HG03066 (cell line): ENCODE results near the gene SHE.
"Not testable (repeated sequence)": the region's sequence is repeated elsewhere in the genome, so short reads cannot be mapped to it uniquely, and the experiment has no call there.

ENCODE experiments used
- ATAC-seq: cut with Tn5 transposase; IDR thresholded peaks from one replicate; pipeline ENCODE4 v1.9.1; 2021; ENCODE audit warnings: low read depth; ENCODE audit not compliant: unreplicated experiment

Gene SHE

GRCh38 chr1:154502066-154502743 lies at the start of gene SHE, which contains the start of gene TDRD10:
TSS of gene SHE (minus strand) at chr1:154502412. CDS start at chr1:154502026, 386 bp downstream.
TSS of gene TDRD10 (plus strand) at chr1:154502219. CDS start at chr1:154506904, 4,685 bp downstream.
- no peak for ATAC-seq

GRCh38 chr1:154551474-154551873 lies 49.3 kb upstream of the SHE start:
- ATAC-seq: no peak

DNA sequence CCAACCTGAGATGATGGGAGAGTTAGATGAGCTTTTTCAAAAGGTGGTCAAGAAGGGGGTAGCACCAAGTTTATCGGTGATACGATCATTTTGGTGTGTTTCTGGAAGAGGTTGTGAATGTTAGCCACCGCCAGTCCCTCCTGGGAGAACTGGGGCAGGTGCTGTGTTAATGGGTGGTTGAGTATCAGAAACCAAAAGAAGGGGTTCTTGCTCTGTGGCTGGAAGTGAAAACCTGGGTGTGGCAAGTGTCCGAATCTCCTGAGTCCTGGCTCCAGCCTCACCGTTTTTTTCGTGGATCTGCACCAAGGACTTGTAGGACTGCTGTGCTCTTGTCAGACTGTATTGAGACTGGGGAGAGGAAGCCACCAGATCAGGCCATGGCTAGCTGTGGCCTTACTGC lies 48.4 kb upstream of the SHE start:
- no peak for ATAC-seq

DNA sequence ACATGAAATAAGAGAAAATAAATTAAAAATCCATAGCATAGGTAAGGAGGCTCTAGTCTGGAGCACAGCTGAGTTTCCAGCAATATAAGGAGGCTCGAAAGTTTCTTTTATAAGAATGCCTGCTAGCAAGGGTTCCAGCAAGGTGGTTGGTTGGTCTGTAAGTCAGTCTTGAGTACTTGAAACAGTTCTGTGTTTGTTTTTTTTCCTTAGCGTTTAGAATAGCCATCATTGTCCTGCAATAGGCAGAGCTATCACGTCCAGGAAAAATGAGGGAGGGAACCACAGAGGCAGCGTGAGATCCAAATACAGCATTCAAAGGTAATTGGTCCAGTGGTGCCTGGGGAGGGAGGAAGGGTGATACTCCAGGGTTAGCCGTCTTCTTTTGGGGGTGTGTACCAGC lies 47.9 kb upstream of the SHE start:
- no peak for ATAC-seq

DNA sequence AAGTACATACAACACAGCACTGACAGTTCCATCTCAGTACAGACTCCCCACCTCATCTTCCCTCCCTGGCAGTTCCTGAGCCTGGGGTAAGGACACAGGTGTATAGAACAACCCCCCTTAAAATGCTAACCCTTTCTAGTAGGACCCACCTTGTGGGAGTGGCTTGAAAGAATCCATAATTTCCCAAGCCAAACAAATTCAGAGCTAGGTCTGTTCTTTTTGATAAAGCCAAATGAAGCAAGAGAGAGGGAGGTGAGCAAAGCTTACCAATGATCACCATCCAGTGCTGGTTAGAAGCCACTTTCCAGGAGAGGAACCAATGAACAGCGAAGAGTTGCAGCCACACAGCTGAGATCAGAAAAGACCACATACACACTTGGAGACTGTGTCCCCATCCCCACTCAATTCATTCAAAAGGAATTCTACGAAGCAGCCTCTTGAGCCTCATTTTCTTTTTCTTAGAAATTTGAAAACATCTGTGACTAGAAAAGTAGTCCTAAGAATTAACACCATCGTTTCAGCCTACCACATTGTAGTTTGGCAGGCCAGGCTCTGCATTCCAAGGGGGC lies 47.1 kb upstream of the SHE start:
- no peak for ATAC-seq

GRCh38 chr1:154548028-154548427 lies 45.8 kb upstream of the SHE start:
- ATAC-seq: no peak

GRCh38 chr1:154547105-154547732 lies 45.0 kb upstream of the SHE start:
- no peak for ATAC-seq

- no peak for ATAC-seq
Measured at GRCh38 chr1:154546264-154547063, 44.3 kb upstream of the SHE start.

DNA sequence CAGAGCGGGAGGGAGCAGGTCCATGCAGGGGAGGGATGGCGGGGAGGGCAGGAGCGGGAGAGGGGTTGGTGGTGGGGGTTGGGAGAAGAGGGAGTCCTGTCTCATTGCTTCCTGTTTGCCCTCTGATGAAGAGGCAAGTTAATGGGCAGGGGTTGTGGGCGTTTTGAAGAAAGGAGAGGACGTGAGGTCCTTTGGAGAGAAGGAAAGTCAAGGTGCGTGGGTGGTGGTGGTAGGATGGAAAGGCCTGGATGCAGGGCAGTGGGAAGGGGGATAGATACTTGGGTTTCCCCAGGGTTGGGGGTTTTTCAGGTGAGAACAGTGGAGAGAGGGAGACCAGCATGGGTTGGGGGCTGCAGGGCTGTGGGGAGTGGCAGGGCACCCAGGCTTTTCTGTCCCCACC lies 39.0 kb upstream of the SHE start:
- no peak for ATAC-seq

GRCh38 chr1:154539486-154540483 lies 37.6 kb upstream of the SHE start:
- ATAC-seq: no peak

DNA sequence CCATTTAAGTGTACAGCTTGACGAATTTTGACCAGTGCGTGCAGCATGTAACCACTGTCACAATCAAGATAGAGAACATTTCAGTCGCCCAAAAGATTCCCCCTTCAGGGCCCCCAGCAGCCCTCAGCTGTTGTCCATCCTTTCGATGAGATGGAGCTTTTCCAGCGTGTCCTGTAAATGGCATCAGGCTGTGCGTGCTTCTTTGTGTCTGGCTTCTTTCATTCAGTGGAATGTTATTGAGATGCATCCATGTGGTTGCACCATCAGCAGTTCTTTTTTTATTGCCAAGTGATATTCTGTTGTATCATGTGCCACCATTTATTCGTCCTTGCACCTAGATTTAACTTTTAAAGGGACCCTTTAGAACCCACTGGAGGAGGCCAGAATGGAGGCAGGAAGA lies 34.4 kb upstream of the SHE start:
- ATAC-seq: no peak

GRCh38 chr1:154533952-154534844 lies 32.0 kb upstream of the SHE start:
- ATAC-seq: no peak

- ATAC-seq: not testable (repeated sequence)
Measured at GRCh38 chr1:154531950-154532349, 29.7 kb upstream of the SHE start.

DNA sequence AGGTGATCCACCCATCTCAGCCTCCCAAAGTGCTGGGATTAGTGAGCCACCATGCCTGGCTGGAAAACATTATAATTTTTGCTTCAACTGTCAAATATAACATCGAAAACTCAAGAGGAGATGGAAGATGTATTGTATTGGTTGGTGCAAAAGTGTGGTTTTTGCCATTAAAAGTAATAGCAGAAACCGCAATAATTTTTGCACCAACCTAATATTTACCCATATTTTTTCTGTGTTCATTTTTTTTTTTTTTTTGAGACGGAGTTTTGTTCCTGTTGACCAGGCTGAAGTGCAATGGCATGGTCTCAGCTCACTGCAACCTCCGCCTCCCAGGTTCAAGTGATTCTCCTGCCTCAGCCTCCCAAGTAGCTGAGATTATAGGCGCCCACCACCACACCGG lies 27.1 kb upstream of the SHE start:
- no peak for ATAC-seq

GRCh38 chr1:154527192-154527591 lies 25.0 kb upstream of the SHE start:
- ATAC-seq: no peak

DNA sequence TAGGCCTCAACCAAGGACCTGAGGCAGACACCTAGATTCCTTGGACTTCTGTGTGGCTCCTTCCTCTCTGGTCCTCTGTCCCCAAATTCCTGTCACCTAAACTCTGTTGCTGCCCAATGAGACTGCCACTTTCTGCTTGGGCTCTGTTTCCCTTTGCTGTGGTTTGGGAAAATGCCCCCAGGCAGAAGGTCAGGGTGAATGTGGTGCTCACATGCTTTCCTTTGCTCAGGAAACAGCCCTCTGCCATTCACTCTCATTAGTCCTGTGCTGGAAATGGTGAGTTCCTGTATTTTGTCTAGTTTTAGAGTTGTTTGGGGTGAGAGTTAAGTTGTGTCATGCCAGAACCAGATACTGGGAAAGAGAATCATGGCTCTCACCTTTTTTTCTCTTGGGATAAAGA lies 22.7 kb upstream of the SHE start:
- no peak for ATAC-seq

DNA sequence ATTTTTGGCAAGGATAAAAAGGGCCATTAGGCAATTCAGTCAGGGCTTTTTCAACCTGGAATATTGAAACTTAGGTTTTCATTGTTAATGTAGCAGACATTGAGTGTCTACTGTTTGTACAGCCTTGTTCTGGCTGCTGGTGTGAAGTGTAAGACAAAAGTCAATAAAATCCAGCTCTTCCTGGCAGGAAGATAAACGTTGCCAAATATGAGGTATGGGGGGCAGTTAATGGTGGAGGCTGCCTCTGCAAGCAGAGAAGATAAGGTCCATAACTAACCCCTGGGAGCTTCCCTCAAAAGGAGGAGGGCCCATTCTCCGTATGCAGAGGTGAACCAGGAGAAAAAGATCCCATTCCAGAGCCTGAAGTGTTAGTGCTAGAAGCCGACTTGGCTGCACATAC lies 19.5 kb upstream of the SHE start:
- ATAC-seq: no peak

GRCh38 chr1:154520333-154520732 lies 18.1 kb upstream of the SHE start:
- ATAC-seq: no peak

GRCh38 chr1:154519591-154519991 lies 17.4 kb upstream of the SHE start:
- no peak for ATAC-seq
